Smooth muscle cell (in vitro differentiated cells): ENCODE data around the gene DSG1. TPM values are rescaled to one million over a fixed set of nuclear protein-coding genes. Genes with fewer than 3 reads are reported as not detected.
"Not testable (repeated sequence)": the region's sequence is repeated elsewhere in the genome, so short reads cannot be mapped to it uniquely, and the experiment has no call there.

Source experiments
- DNase-seq: peaks from one replicate; lab custom pipeline; 2025; ENCODE audit not compliant: unreplicated experiment; lab: John Stamatoyannopoulos, UW
- H2AFZ ChIP-seq: fragments of 200-600 bp; sonication (generic); 2 replicates; pipeline ENCODE4 v1.6.0; 2016; ENCODE audit warnings: antibody characterized with exemption, low read depth, mild to moderate bottlenecking
- H3F3A ChIP-seq: fragments of 200-600 bp; sonication (generic); 2 replicates; pipeline ENCODE4 v1.6.0; 2017; ENCODE audit warnings: antibody characterized with exemption, low read depth
- H3K27ac ChIP-seq: fragments of 200-600 bp; sonication (generic); 2 replicates; pipeline ENCODE4 v1.5.1; 2016; ENCODE audit warnings: low read depth, mild to moderate bottlenecking
- H3K27me3 ChIP-seq: fragments of 200-600 bp; sonication (generic); 2 replicates; pipeline ENCODE4 v1.6.1; 2016; ENCODE audit warnings: low read depth, mild to moderate bottlenecking
- H3K36me3 ChIP-seq: fragments of 200-600 bp; sonication (generic); 2 replicates; pipeline ENCODE4 v1.5.1; 2016; ENCODE audit warnings: low read depth
- H3K4me1 ChIP-seq: fragments of 200-600 bp; sonication (generic); 2 replicates; pipeline ENCODE4 v1.5.1; 2016; ENCODE audit warnings: low read depth
- H3K4me2 ChIP-seq: fragments of 200-600 bp; sonication (generic); 2 replicates; pipeline ENCODE4 v1.6.0; 2016; ENCODE audit warnings: mild to moderate bottlenecking
- H3K4me3 ChIP-seq: fragments of 200-600 bp; sonication (generic); 2 replicates; pipeline ENCODE4 v1.5.1; 2016; ENCODE audit warnings: mild to moderate bottlenecking
- H3K79me2 ChIP-seq: fragments of 200-600 bp; sonication (generic); 2 replicates; pipeline ENCODE4 v1.6.0; 2016; ENCODE audit warnings: low read depth, mild to moderate bottlenecking
- H3K9ac ChIP-seq: fragments of 200-600 bp; sonication (generic); 2 replicates; pipeline ENCODE4 v1.6.0; 2016; ENCODE audit warnings: low read depth
- H3K9me3 ChIP-seq: fragments of 200-600 bp; sonication (generic); replicated peaks from 2 replicates; pipeline ENCODE4 v1.5.1; 2016; ENCODE audit warnings: low read depth
- H4K20me1 ChIP-seq: fragments of 200-600 bp; sonication (generic); 2 replicates; pipeline ENCODE4 v1.6.0; 2016; ENCODE audit warnings: low read depth
- CTCF ChIP-seq: fragments of 200-600 bp; sonication (generic); IDR thresholded peaks from 2 replicates; pipeline ENCODE4 v1.5.1; 2017; ENCODE audit warnings: borderline replicate concordance, mild to moderate bottlenecking, antibody characterized with exemption; ENCODE audit not compliant: insufficient read depth, poor library complexity, severe bottlenecking
- WGBS: methylation state at CpG from one replicate; pipeline ENCODE4 v1.1.7; 2016; ENCODE audit warnings: low lambda C conversion rate; 5-methylcytosine and 5-hydroxymethylcytosine counted together
- polyA plus RNA-seq: library from polyadenylated mRNA; unstranded; fragments of >200 nt; fragmentation: Nextera tagmentation; extraction: Ambion mirVana; gene quantifications from 2 replicates; pipeline ENCODE4 v1.2.1, GENCODE V29; 2016
- total RNA-seq: library from RNA; depleted of rRNA; stranded (reverse); fragments of >200 nt; gene quantifications from 2 replicates; pipeline ENCODE4 v1.2.3, GENCODE V29; 2014

Gene DSG1
- total and polyA plus RNA-seq, 2 experiments from 2014 or later: 5.0 to 65.5 TPM

- Histone ChIP-seq H3K79me2 (no peaks in the 10 kb centered on the region), H3F3A (no peaks in the 10 kb centered on the region), H3K4me2 (no peak overlapping the region), H3K4me3 (no peak overlapping the region), H3K36me3 (no peaks in the 10 kb centered on the region), H4K20me1 (no peaks in the 10 kb centered on the region), H3K27ac (no peak overlapping the region), H3K9me3 (no peaks in the 10 kb centered on the region), H3K9ac (no peak overlapping the region), H3K4me1 (no peaks in the 10 kb centered on the region), H3K27me3 (no peaks in the 10 kb centered on the region), H2AFZ (no peak overlapping the region)
- no peak for TF ChIP-seq CTCF
- DNase-seq: no peak
- 93% methylated on average over 2 of the region's 2 CpGs for WGBS
These were observed 3.8 kb downstream of the DSG1 start for GRCh38 chr18:31321719-31322118.

DNA sequence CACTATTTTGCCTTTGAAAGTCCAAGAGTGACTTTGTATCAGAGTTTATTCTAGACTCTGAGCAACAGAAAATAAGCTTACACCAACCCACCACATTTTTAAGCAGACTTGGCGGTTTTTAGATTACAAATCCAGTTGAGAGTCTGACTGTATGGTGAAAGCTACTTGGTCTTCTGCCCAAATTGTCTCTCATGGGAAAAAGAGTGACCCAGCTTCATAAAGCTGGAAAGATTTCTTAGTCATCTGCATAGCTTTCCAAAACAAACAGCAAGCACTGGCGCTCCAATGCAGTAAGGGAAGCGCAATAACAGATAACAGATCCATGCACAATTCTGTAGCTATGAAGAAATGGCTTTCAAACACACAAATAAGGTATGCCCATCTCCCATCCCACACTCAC is 7.1 kb downstream of the DSG1 start:
- WGBS: 16% methylated on average over 3 of the region's 3 CpGs
- Histone ChIP-seq H3K4me3 (no peak overlapping the region), H3K4me1 (no peaks in the 10 kb centered on the region), H3K9ac (no peak overlapping the region), H3K9me3 (no peaks in the 10 kb centered on the region), H3K27ac (peak overlapping the region; percentile 55), H4K20me1 (no peaks in the 10 kb centered on the region), H3F3A (no peaks in the 10 kb centered on the region), H2AFZ (no peak overlapping the region), H3K27me3 (no peaks in the 10 kb centered on the region), H3K36me3 (no peaks in the 10 kb centered on the region), H3K79me2 (no peaks in the 10 kb centered on the region), H3K4me2 (peak overlapping the region; percentile 61)
- no peak for DNase-seq
- no peak for TF ChIP-seq CTCF

DNA sequence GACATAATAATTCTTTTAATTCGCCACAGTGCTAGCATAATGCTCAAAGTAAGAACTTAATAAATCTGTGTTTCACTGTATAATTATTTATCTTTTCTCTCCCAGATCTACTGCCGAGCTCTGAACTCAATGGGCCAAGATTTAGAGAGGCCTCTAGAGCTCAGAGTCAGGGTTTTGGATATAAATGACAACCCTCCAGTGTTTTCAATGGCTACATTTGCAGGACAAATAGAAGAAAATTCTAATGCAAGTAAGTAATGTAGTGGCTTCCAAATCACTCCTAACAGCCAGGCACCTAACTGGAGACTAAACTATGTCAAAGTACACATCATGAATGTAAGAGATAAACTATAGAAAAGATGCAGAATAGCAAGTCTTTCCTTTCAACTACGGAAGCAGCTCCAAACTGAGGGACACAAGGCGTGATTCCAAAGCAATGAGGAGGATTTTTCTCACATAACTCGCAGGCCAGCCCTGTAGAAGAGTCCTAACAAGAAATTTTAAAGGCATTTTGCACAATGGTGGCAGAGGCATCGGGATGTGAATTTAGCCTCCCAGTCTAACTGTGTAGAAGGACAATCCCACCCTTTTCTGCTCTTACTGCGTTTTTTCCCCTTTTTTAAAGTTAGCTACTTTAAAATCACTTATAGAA is 12.0 kb downstream of the DSG1 start:
- H3K4me2 ChIP-seq: no peak overlapping the region
- WGBS: 59% methylated on average over 7 of the region's 7 CpGs
- no peaks in the 10 kb centered on the region for H3K27me3 ChIP-seq
- H3K4me1 ChIP-seq: no peaks in the 10 kb centered on the region
- TF ChIP-seq CTCF: no peak
- no peaks in the 10 kb centered on the region for H3K79me2 ChIP-seq
- peak overlapping the region; percentile 83 for H2AFZ ChIP-seq
- no peaks in the 10 kb centered on the region for H3K36me3 ChIP-seq
- no peaks in the 10 kb centered on the region for H4K20me1 ChIP-seq
- no peak for DNase-seq
- H3K4me3 ChIP-seq: no peak overlapping the region
- H3K9ac ChIP-seq: no peak overlapping the region
- no peaks in the 10 kb centered on the region for H3K9me3 ChIP-seq
- H3F3A ChIP-seq: no peaks in the 10 kb centered on the region
- H3K27ac ChIP-seq: no peak overlapping the region

DNA sequence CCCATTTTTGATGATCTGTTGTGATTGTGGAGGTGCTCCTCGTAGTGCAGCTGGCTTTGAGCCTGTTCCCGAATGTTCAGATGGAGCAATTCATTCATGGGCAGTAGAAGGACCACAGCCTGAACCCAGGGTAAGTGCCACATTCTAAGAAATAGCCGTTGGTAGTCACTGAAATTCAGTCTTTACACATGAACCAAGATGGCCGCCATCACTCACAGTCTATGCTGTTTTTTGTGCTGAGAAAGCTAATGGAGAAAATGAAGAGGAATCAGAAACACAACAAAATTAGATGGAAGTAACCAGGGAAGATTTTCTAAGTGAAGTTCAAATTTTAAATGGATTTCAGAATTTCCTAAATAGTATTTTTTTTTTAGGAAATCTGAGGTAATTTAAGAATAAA is 25.5 kb downstream of the DSG1 start:
- no peak for DNase-seq
- Histone ChIP-seq H3K27ac (no peak overlapping the region), H3K27me3 (no peaks in the 10 kb centered on the region), H3F3A (no peaks in the 10 kb centered on the region), H3K4me1 (no peaks in the 10 kb centered on the region), H3K79me2 (no peaks in the 10 kb centered on the region), H3K4me3 (no peak overlapping the region), H3K9ac (no peak overlapping the region), H2AFZ (no peak overlapping the region), H3K4me2 (no peak overlapping the region), H4K20me1 (no peaks in the 10 kb centered on the region), H3K9me3 (no peaks in the 10 kb centered on the region), H3K36me3 (no peaks in the 10 kb centered on the region)
- WGBS: 90% methylated on average over 4 of the region's 4 CpGs
- no peak for TF ChIP-seq CTCF

- H3K79me2 ChIP-seq, H2AFZ ChIP-seq, H3K4me3 ChIP-seq, H3K9ac ChIP-seq, H4K20me1 ChIP-seq, H3K9me3 ChIP-seq, DNase-seq, H3K36me3 ChIP-seq, H3K27me3 ChIP-seq, H3K4me2 ChIP-seq, H3K4me1 ChIP-seq, H3F3A ChIP-seq, H3K27ac ChIP-seq: not testable (repeated sequence)
- 83% methylated on average over 12 of the region's 17 CpGs for WGBS
These were observed 35.4 kb downstream of the DSG1 start for GRCh38 chr18:31353336-31353735.
